Measurements from ENCODE around the gene KCNIP4. TPM values are rescaled to one million over a fixed set of nuclear protein-coding genes. Genes with fewer than 3 reads are reported as not detected.

KCNIP4 gene
- polyA plus RNA-seq, 3 donors: 0.09 to 0.25 TPM; not detected in 1

DNA sequence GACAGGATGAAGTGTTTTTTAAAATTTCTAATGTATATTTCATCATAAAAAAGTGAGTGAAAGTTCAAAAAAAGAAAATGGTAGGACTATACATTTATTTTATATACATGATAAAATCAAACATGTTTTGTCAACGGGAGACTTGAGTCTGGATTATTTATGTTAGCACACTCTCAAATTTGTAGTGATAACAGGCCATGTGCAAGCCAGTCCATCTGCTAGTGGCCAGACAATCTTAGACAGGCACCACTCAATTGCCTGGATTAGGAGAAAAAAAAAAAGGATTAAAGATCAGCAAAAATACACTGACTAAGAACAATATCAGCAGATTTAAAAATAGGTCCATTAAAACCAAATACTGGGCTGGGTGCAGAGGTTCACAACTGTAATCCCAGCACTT is 71.9 kb downstream of the KCNIP4 start:
- H3K9ac ChIP-seq (ENCODE audit: insufficient read depth, low read length, poor library complexity, severe bottlenecking): no peak overlapping the region
- intact Hi-C loops (cut with micrococcal nuclease): no loop called here
- DNase-seq: no peak
- no CpG with 5 or more reads among the region's 1 CpG for WGBS (ENCODE audit: insufficient coverage)
- no peak overlapping the region for H3K4me3 ChIP-seq (replicated peaks in 1 of 3; ENCODE audit: low read depth in 2 of 3, low read length in 3 of 3)
- Mint-ChIP-seq H3K27me3 (ENCODE audit: low read depth in 3 of 3) (no peaks in the 10 kb centered on the region), H3K27ac (peak overlapping the region in 1 of 7 donors; percentile 55), H3K4me3 (no peak overlapping the region), H3K36me3 (no peaks in the 10 kb centered on the region), H3K4me1 (no peaks in the 10 kb centered on the region), H3K9me3 (peaks cover 0 to 2% (median 0%) of the 10 kb centered on the region in 7 donors)
- TF ChIP-seq, protein P1, sequence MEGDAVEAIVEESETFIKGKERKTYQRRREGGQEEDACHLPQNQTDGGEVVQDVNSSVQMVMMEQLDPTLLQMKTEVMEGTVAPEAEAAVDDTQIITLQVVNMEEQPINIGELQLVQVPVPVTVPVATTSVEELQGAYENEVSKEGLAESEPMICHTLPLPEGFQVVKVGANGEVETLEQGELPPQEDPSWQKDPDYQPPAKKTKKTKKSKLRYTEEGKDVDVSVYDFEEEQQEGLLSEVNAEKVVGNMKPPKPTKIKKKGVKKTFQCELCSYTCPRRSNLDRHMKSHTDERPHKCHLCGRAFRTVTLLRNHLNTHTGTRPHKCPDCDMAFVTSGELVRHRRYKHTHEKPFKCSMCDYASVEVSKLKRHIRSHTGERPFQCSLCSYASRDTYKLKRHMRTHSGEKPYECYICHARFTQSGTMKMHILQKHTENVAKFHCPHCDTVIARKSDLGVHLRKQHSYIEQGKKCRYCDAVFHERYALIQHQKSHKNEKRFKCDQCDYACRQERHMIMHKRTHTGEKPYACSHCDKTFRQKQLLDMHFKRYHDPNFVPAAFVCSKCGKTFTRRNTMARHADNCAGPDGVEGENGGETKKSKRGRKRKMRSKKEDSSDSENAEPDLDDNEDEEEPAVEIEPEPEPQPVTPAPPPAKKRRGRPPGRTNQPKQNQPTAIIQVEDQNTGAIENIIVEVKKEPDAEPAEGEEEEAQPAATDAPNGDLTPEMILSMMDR (IDR thresholded peaks at IDR 0.05): no peak
- H4K20me1 ChIP-seq (ENCODE audit: insufficient read depth, low read length): no peaks in the 10 kb centered on the region
- no peaks in the 10 kb centered on the region for H3K4me1 ChIP-seq (ENCODE audit: control insufficient read depth in 1 of 2, insufficient read depth in 2 of 2, low read length in 2 of 2)
- H2AFZ ChIP-seq (ENCODE audit: insufficient read depth, low read depth, low read length, poor library complexity, severe bottlenecking): no peak overlapping the region
- H3K9me3 ChIP-seq (replicated peaks in 1 of 2; ENCODE audit: control insufficient read depth in 1 of 2, insufficient read depth in 1 of 2, low read length in 2 of 2): no peaks in the 10 kb centered on the region
- no peaks in the 10 kb centered on the region for H3K79me2 ChIP-seq (ENCODE audit: insufficient read depth, low read length)
- no peaks in the 10 kb centered on the region for H3K27me3 ChIP-seq (ENCODE audit: control insufficient read depth in 2 of 2, insufficient read depth in 2 of 2, low read length in 2 of 2)
- H3K4me2 ChIP-seq (replicated peaks; ENCODE audit: extremely low read depth, low read length, poor library complexity, severe bottlenecking): no peak overlapping the region
- no peak overlapping the region for H3K27ac ChIP-seq (ENCODE audit: low read depth in 1 of 2, low read length in 2 of 2)
- no peaks in the 10 kb centered on the region for H3K36me3 ChIP-seq (replicated peaks in 1 of 2; ENCODE audit: control insufficient read depth in 1 of 2, insufficient read depth in 2 of 2, low read length in 2 of 2)

DNA sequence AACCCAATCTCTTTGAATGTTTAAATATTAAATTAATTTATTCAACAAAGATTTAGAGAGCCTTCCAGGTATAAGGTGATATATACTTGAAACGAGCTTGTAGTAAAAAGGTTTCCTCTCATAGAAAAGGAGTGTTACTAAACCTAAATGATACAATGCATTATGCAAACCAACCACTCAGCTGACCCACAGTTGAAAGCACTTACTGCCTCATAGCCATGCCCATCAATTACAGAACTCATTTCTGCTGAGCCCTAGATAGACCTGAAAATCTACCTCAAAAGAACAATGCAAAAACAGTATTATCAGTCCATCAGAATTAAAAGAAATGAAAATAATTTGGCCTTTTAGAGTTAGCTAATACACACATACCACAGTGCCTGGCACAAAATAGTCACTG is 75.4 kb downstream of the KCNIP4 start:
- Histone ChIP-seq H3K79me2 (ENCODE audit: insufficient read depth, low read length) (no peaks in the 10 kb centered on the region), H4K20me1 (ENCODE audit: insufficient read depth, low read length) (no peaks in the 10 kb centered on the region), H3K4me2 (replicated peaks; ENCODE audit: extremely low read depth, low read length, poor library complexity, severe bottlenecking) (no peak overlapping the region), H3K9ac (ENCODE audit: insufficient read depth, low read length, poor library complexity, severe bottlenecking) (no peak overlapping the region), H3K9me3 (replicated peaks in 1 of 2; ENCODE audit: control insufficient read depth in 1 of 2, insufficient read depth in 1 of 2, low read length in 2 of 2) (no peaks in the 10 kb centered on the region), H2AFZ (ENCODE audit: insufficient read depth, low read depth, low read length, poor library complexity, severe bottlenecking) (no peak overlapping the region), H3K4me3 (replicated peaks in 1 of 3; ENCODE audit: low read depth in 2 of 3, low read length in 3 of 3) (no peak overlapping the region), H3K36me3 (replicated peaks in 1 of 2; ENCODE audit: control insufficient read depth in 1 of 2, insufficient read depth in 2 of 2, low read length in 2 of 2) (no peaks in the 10 kb centered on the region), H3K27ac (ENCODE audit: low read depth in 1 of 2, low read length in 2 of 2) (no peak overlapping the region), H3K4me1 (ENCODE audit: control insufficient read depth in 1 of 2, insufficient read depth in 2 of 2, low read length in 2 of 2) (no peaks in the 10 kb centered on the region), H3K27me3 (ENCODE audit: control insufficient read depth in 2 of 2, insufficient read depth in 2 of 2, low read length in 2 of 2) (no peaks in the 10 kb centered on the region)
- WGBS (ENCODE audit: insufficient coverage): no CpG with 5 or more reads among the region's 1 CpG
- H3K27me3 Mint-ChIP-seq (ENCODE audit: low read depth in 3 of 3): no peaks in the 10 kb centered on the region
- DNase-seq: no peak
- TF ChIP-seq, protein P1 (IDR thresholded peaks at IDR 0.05): no peak
- H3K4me1 Mint-ChIP-seq: no peaks in the 10 kb centered on the region
- no peak overlapping the region for H3K27ac Mint-ChIP-seq
- intact Hi-C loops (cut with micrococcal nuclease): no loop called here
- no peak overlapping the region for H3K4me3 Mint-ChIP-seq
- no peaks in the 10 kb centered on the region for H3K36me3 Mint-ChIP-seq
- H3K9me3 Mint-ChIP-seq: peaks cover 0 to 2% (median 0%) of the 10 kb centered on the region in 7 donors

Measured in CD14-positive monocyte (primary cell).